Thyroid gland (tissue), 4 donors: ENCODE results near the gene ARHGAP28.

Source experiments
- CTCF ChIP-seq, 6 experiments: fragments of 200-600 bp in 3 of 6; fragments of 450-650 bp in 3 of 6; sonication (generic) in 3 of 6; IDR thresholded peaks; one replicate each; pipeline ENCODE4 v1.5.1; 2016 to 2019; ENCODE audit warnings: antibody characterized with exemption in 6 of 6, mild to moderate bottlenecking in 2 of 6, inconsistent platforms in 1 of 6, moderate library complexity in 1 of 6
- POLR2A ChIP-seq, 2 donors: fragments of 450-650 bp; IDR thresholded peaks; one replicate each; pipeline ENCODE4 v1.6.1; 2017; ENCODE audit warnings: antibody characterized with exemption in 2 of 2, mild to moderate bottlenecking in 2 of 2, moderate library complexity in 1 of 2

GRCh38 chr18:6719098-6719846 lies 10.2 kb upstream of the ARHGAP28 start:
- TF ChIP-seq CTCF (IDR thresholded peaks at IDR 0.05), result no peak
- TF ChIP-seq POLR2A (IDR thresholded peaks at IDR 0.05), result no peak
